ENCODE results near the gene CAVIN1.
"Not testable (repeated sequence)": the region's sequence is repeated elsewhere in the genome, so short reads cannot be mapped to it uniquely, and the experiment has no call there.

The CAVIN1 gene

GRCh38 chr17:42431758-42432161 is 8.7 kb upstream of the CAVIN1 start:
- DNase-seq (ENCODE audit: low read depth in 3 of 3) = no peak

- no peak for DNase-seq (ENCODE audit: low read depth in 3 of 3)
These were observed 6.8 kb upstream of the CAVIN1 start for GRCh38 chr17:42429726-42430447.

GRCh38 chr17:42428141-42428944 is 5.3 kb upstream of the CAVIN1 start:
- peak in 2 of 3 experiments; percentile 14 to 16 for DNase-seq (ENCODE audit: low read depth in 3 of 3)

- no peak for DNase-seq (ENCODE audit: low read depth in 3 of 3)
These were observed 2.0 kb upstream of the CAVIN1 start for GRCh38 chr17:42424991-42425610.

GRCh38 chr17:42423766-42424165 is 710 bp upstream of the CAVIN1 start:
- no peak for DNase-seq (ENCODE audit: low read depth in 3 of 3)

GRCh38 chr17:42422412-42422957 is 571 bp downstream of the CAVIN1 start:
- peak in 1 of 3 experiments; percentile 32 for DNase-seq (ENCODE audit: low read depth in 3 of 3)

- peak in 1 of 3 experiments; percentile 11 for DNase-seq (ENCODE audit: low read depth in 3 of 3)
These were observed 1.3 kb downstream of the CAVIN1 start for GRCh38 chr17:42421507-42422338.

GRCh38 chr17:42421136-42421506 is 1.9 kb downstream of the CAVIN1 start:
- DNase-seq (ENCODE audit: low read depth in 3 of 3) = no peak

- DNase-seq (ENCODE audit: low read depth in 3 of 3) = not testable (repeated sequence)
These were observed 5.1 kb downstream of the CAVIN1 start for GRCh38 chr17:42417981-42418380.

GRCh38 chr17:42414704-42415409 is 8.2 kb downstream of the CAVIN1 start:
- DNase-seq (ENCODE audit: low read depth in 3 of 3) = peak; percentile 18 to 63 (median 32)

GRCh38 chr17:42413464-42414040 is 9.5 kb downstream of the CAVIN1 start:
- DNase-seq (ENCODE audit: low read depth in 3 of 3) = no peak

- no peak for DNase-seq (ENCODE audit: low read depth in 3 of 3)
These were observed 11.0 kb downstream of the CAVIN1 start for GRCh38 chr17:42411905-42412679.

GRCh38 chr17:42411361-42411760 is 11.7 kb downstream of the CAVIN1 start:
- DNase-seq (ENCODE audit: low read depth in 3 of 3) = no peak

- no peak for DNase-seq (ENCODE audit: low read depth in 3 of 3)
These were observed 12.8 kb downstream of the CAVIN1 start for GRCh38 chr17:42410319-42410685.

- DNase-seq (ENCODE audit: low read depth in 3 of 3) = no peak
These were observed 13.3 kb downstream of the CAVIN1 start for GRCh38 chr17:42409523-42410318.

- DNase-seq (ENCODE audit: low read depth in 3 of 3) = no peak
These were observed 15.0 kb downstream of the CAVIN1 start for GRCh38 chr17:42408061-42408460.

GRCh38 chr17:42407289-42407836 is 15.7 kb downstream of the CAVIN1 start:
- DNase-seq (ENCODE audit: low read depth in 3 of 3) = peak; percentile 21 to 49 (median 39)

- DNase-seq (ENCODE audit: low read depth in 3 of 3) = no peak
These were observed 16.3 kb downstream of the CAVIN1 start for GRCh38 chr17:42406615-42407288.

Data from stimulated activated CD4-positive, alpha-beta T cell treated with anti-CD3 and anti-CD28 coated beads, TNF-alpha, amount 100 ng/mL, for 24 hours (primary cell).